Kidney (tissue), 14 donors: ENCODE data around the gene ARNT2. TPM values are rescaled to one million over a fixed set of nuclear protein-coding genes. Genes with fewer than 3 reads are reported as not detected.
A peak's percentile ranks its signal among the peaks of the same experiment; 100 is the strongest.

ENCODE experiments used
- DNase-seq, 5 donors: peaks; one replicate each; pipeline ENCODE4 v3.0.0-alpha.2; 2013 to 2020
- FAIRE-seq: peaks from 2 replicates; lab custom pipeline; 2012; peaks lifted over from hg19 to GRCh38; lab: Jason Lieb, UNC
- H3K27ac ChIP-seq, 2 donors: one replicate each; pipeline ENCODE4 v1.7.0; 2013; ENCODE audit warnings: low read depth in 2 of 2, low read length in 2 of 2, inconsistent platforms in 1 of 2
- H3K27me3 ChIP-seq: one replicate; pipeline ENCODE4 v1.7.1; 2013; ENCODE audit warnings: low read length, inconsistent platforms; ENCODE audit not compliant: control insufficient read depth, insufficient read depth
- H3K36me3 ChIP-seq, 3 donors: one replicate each; pipeline versions ENCODE4 v1.7.0 to v1.7.1; 2013; ENCODE audit warnings: low read length in 3 of 3, control low read depth in 1 of 3, inconsistent platforms in 1 of 3; ENCODE audit not compliant: insufficient read depth in 3 of 3, control insufficient read depth in 2 of 3
- H3K4me1 ChIP-seq, 3 donors: one replicate each; pipeline versions ENCODE4 v1.7.0 to v1.7.1; 2013; ENCODE audit warnings: low read length in 3 of 3, inconsistent platforms in 1 of 3, low read depth in 1 of 3; ENCODE audit not compliant: control insufficient read depth in 2 of 3, insufficient read depth in 2 of 3
- H3K4me3 ChIP-seq, 3 donors: one replicate each; pipeline versions ENCODE4 v1.7.0 to v1.8.1; 2013; ENCODE audit warnings: low read length in 3 of 3, control low read depth in 1 of 3, inconsistent platforms in 1 of 3
- H3K9ac ChIP-seq, 3 donors: one replicate each; pipeline versions ENCODE4 v1.7.0 to v1.7.1; 2013; ENCODE audit warnings: low read length in 3 of 3, control low read depth in 1 of 3, inconsistent platforms in 1 of 3
- H3K9me3 ChIP-seq, 3 donors: one replicate each; pipeline versions ENCODE4 v1.7.0 to v1.7.1; 2013; ENCODE audit warnings: low read length in 3 of 3, control low read depth in 1 of 3, inconsistent platforms in 1 of 3; ENCODE audit not compliant: control insufficient read depth in 2 of 3, insufficient read depth in 1 of 3
- intact Hi-C: fragments of 100-400 bp; cut with DNase I; formaldehyde crosslinking; loops from one replicate; pipeline ENCODE4 v1.11.1; 2022
- polyA plus RNA-seq: library from polyadenylated mRNA; stranded (reverse); fragments of 350-450 nt; fragmentation: Illumina TruSeq; extraction: RNeasy Lipid Tissue Mini Kit (QIAGEN cat#74804); gene quantifications from one replicate; pipeline ENCODE4 v1.2.3, GENCODE V29; 2014; ENCODE audit warnings: low read depth, low replicate concordance; ENCODE audit not compliant: insufficient read depth
- total RNA-seq: library from RNA; stranded (reverse); fragmentation: NEBNext Ultra II Directional; extraction: Animal tissue kit (Norgen Biotek cat#: 25700); gene quantifications from one replicate; pipeline ENCODE4 v1.2.1, GENCODE V29; 2021
- TF ChIP-seq, protein P1 (sequence below): IDR thresholded peaks from 3 replicates; pipeline ENCODE4 v1.5.1; 2012; ENCODE audit warnings: mild to moderate bottlenecking, moderate library complexity, borderline replicate concordance; ENCODE audit not compliant: insufficient read depth; ENCODE audit errors: extremely low read depth
- donor health status: control.
- donor health status: control.
- donor health status: control.
- donor health status: control.
- donor health status: control.
- donor health status: DM: yes; HTN: yes; CAD: no.
- donor health status: Normal renal cell carcinoma (clear cell type).

Gene ARNT2
- total and polyA plus RNA-seq, 2 donors from 2014 or later, result 12.2 to 38.2 TPM

- Histone ChIP-seq H3K27me3 (no peaks in the 10 kb centered on the region), H3K36me3 (peaks cover 0 to 7% (median 0%) of the 10 kb centered on the region in 3 donors), H3K27ac (no peak overlapping the region), H3K4me3 (no peak overlapping the region), H3K4me1 (no peaks in the 10 kb centered on the region), H3K9ac (no peak overlapping the region), H3K9me3 (no peaks in the 10 kb centered on the region)
- intact Hi-C loops, result no loop called here
- FAIRE-seq, result no peak
- TF ChIP-seq, protein P1, sequence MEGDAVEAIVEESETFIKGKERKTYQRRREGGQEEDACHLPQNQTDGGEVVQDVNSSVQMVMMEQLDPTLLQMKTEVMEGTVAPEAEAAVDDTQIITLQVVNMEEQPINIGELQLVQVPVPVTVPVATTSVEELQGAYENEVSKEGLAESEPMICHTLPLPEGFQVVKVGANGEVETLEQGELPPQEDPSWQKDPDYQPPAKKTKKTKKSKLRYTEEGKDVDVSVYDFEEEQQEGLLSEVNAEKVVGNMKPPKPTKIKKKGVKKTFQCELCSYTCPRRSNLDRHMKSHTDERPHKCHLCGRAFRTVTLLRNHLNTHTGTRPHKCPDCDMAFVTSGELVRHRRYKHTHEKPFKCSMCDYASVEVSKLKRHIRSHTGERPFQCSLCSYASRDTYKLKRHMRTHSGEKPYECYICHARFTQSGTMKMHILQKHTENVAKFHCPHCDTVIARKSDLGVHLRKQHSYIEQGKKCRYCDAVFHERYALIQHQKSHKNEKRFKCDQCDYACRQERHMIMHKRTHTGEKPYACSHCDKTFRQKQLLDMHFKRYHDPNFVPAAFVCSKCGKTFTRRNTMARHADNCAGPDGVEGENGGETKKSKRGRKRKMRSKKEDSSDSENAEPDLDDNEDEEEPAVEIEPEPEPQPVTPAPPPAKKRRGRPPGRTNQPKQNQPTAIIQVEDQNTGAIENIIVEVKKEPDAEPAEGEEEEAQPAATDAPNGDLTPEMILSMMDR, result no peak
- peak in 1 of 5 donors; percentile 7 for DNase-seq
Measured at GRCh38 chr15:80570553-80570952, 166.4 kb downstream of the ARNT2 start.

DNA sequence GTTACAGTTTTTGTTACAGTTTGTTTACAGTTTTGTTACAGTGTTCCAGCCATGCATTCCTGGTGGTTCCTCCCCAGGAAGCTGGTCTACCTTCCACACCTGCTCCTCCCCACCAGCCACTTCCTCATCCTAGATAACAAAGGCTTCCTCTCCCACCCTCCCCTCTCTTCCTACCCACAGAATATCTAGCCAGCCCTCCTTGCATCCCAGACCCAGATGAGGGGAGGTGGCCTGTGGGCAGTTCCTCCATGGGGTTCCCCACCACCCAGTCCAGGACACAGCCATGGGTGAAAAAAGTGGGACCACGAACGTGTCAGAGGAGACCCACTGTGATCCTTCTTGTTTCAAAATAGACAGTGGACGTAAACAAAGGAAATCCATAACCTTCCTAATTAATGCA lies 168.2 kb downstream of the ARNT2 start:
- Histone ChIP-seq H3K27ac (no peak overlapping the region), H3K9ac (no peak overlapping the region), H3K27me3 (no peaks in the 10 kb centered on the region), H3K36me3 (peaks cover 0 to 7% (median 4%) of the 10 kb centered on the region in 3 donors), H3K4me3 (no peak overlapping the region), H3K9me3 (no peaks in the 10 kb centered on the region), H3K4me1 (no peaks in the 10 kb centered on the region)
- FAIRE-seq, result no peak
- TF ChIP-seq, protein P1, result no peak
- intact Hi-C loops, result no loop called here
- DNase-seq, result peak in 1 of 5 donors; percentile 15

DNA sequence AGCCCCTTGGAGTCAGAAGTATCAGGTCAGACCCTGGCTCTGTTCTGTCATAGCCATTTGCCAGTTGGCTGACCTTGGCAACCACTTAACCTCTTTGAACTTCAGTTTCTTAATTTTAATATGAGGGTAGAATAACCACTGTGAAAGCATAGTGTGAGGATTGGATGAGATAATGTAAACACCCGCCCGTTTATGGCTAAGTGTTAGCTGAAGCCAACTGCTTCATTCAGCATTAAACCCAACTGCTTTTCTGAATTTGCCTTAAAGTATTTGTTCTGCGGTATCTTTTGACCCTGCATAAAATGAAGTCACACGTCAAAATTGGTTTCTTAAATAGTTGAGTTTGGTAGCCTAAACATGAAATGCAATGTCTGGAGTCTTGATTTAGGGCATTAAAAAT lies 169.4 kb downstream of the ARNT2 start:
- Histone ChIP-seq H3K9ac (no peak overlapping the region), H3K36me3 (peaks cover 0 to 13% (median 6%) of the 10 kb centered on the region in 3 donors), H3K27me3 (no peaks in the 10 kb centered on the region), H3K4me3 (no peak overlapping the region), H3K4me1 (no peaks in the 10 kb centered on the region), H3K27ac (no peak overlapping the region), H3K9me3 (no peaks in the 10 kb centered on the region)
- TF ChIP-seq, protein P1, result no peak
- DNase-seq, result no peak
- intact Hi-C loops, result no loop called here
- FAIRE-seq, result no peak

GRCh38 chr15:80574590-80574989 lies 170.4 kb downstream of the ARNT2 start:
- TF ChIP-seq, protein P1, result no peak
- DNase-seq (peak in 1 of 5 donors; percentile 21), FAIRE-seq (no peak)
- H3K27ac ChIP-seq, result no peak overlapping the region
- peaks cover 0 to 13% (median 6%) of the 10 kb centered on the region in 3 donors for H3K36me3 ChIP-seq
- no peak overlapping the region for H3K9ac ChIP-seq
- intact Hi-C loops, result no loop called here
- H3K4me1 ChIP-seq, result no peaks in the 10 kb centered on the region
- no peaks in the 10 kb centered on the region for H3K9me3 ChIP-seq
- no peak overlapping the region for H3K4me3 ChIP-seq
- H3K27me3 ChIP-seq, result no peaks in the 10 kb centered on the region
